Progenitor cell of endocrine pancreas (in vitro differentiated cells): ENCODE measurements around the gene PIGN. TPM values are rescaled to one million over a fixed set of nuclear protein-coding genes. Genes with fewer than 3 reads are reported as not detected.
"Not testable (repeated sequence)": the region's sequence is repeated elsewhere in the genome, so short reads cannot be mapped to it uniquely, and the experiment has no call there.

Experiments
- DNase-seq: peaks from one replicate; pipeline ENCODE4 v3.0.0; 2021; ENCODE audit warnings: low spot score; ENCODE audit not compliant: unreplicated experiment
- H3K27ac Mint-ChIP-seq: 2 replicates; pipeline ENCODE4 v1.8.0; 2021; ENCODE audit warnings: mild to moderate bottlenecking, moderate library complexity, mixed read lengths
- H3K27me3 Mint-ChIP-seq: 2 replicates; pipeline ENCODE4 v1.8.0; 2021; ENCODE audit warnings: mixed read lengths
- H3K36me3 Mint-ChIP-seq: 2 replicates; pipeline ENCODE4 v1.8.0; 2022; ENCODE audit warnings: mixed read lengths; ENCODE audit not compliant: insufficient read depth
- H3K4me1 Mint-ChIP-seq: 2 replicates; pipeline ENCODE4 v1.8.0; 2021; ENCODE audit warnings: low read depth, mixed read lengths
- H3K4me3 Mint-ChIP-seq: 2 replicates; pipeline ENCODE4 v1.8.0; 2021; ENCODE audit warnings: low read depth, mild to moderate bottlenecking, moderate library complexity, mixed read lengths
- H3K9me3 Mint-ChIP-seq: 2 replicates; pipeline ENCODE4 v1.8.0; 2021; ENCODE audit warnings: low read depth, mixed read lengths
- total RNA-seq: library from RNA; stranded (reverse); gene quantifications from 2 replicates; pipeline ENCODE4 v1.2.1, GENCODE V29; 2021
- TF ChIP-seq, protein P1 (sequence below): fragments of 200-600 bp; sonication (generic); IDR thresholded peaks from one replicate; pipeline ENCODE4 v1.5.0; 2021; ENCODE audit warnings: antibody characterized with exemption, mild to moderate bottlenecking; ENCODE audit not compliant: unreplicated experiment

The PIGN gene
- total RNA-seq, 1 donor from 2014 or later: 35.9 TPM

DNA sequence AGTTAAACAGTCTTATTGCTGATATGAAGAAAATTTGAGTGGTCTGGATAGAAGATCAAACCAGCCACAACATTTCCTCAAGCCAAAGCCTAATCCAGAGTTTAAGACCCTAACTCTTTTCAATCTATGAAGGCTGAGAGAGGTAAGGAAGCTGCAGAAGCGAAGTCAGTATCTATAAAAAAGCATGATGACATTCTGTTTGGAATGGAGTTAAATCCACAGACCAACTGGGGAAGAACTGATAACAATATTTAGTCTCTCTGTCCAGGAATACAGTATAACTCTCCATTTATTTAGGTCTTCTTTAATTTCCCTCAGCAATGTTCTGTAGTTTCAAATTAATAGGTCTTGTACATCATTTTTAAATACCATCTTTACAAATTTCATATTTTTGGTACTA lies 16.0 kb downstream of the PIGN start:
- H3K27ac Mint-ChIP-seq: no peak overlapping the region
- no peak for DNase-seq
- TF ChIP-seq, protein P1, sequence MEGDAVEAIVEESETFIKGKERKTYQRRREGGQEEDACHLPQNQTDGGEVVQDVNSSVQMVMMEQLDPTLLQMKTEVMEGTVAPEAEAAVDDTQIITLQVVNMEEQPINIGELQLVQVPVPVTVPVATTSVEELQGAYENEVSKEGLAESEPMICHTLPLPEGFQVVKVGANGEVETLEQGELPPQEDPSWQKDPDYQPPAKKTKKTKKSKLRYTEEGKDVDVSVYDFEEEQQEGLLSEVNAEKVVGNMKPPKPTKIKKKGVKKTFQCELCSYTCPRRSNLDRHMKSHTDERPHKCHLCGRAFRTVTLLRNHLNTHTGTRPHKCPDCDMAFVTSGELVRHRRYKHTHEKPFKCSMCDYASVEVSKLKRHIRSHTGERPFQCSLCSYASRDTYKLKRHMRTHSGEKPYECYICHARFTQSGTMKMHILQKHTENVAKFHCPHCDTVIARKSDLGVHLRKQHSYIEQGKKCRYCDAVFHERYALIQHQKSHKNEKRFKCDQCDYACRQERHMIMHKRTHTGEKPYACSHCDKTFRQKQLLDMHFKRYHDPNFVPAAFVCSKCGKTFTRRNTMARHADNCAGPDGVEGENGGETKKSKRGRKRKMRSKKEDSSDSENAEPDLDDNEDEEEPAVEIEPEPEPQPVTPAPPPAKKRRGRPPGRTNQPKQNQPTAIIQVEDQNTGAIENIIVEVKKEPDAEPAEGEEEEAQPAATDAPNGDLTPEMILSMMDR: no peak
- peaks cover 4% of the 10 kb centered on the region for H3K9me3 Mint-ChIP-seq
- no peaks in the 10 kb centered on the region for H3K27me3 Mint-ChIP-seq
- no peak overlapping the region for H3K4me3 Mint-ChIP-seq
- no peaks in the 10 kb centered on the region for H3K4me1 Mint-ChIP-seq
- H3K36me3 Mint-ChIP-seq: peaks cover 9% of the 10 kb centered on the region

GRCh38 chr18:62166524-62166923 lies 20.3 kb downstream of the PIGN start:
- peaks cover 20% of the 10 kb centered on the region for H3K9me3 Mint-ChIP-seq
- not testable (repeated sequence) for H3K27ac Mint-ChIP-seq, DNase-seq, H3K4me3 Mint-ChIP-seq, H3K27me3 Mint-ChIP-seq, H3K4me1 Mint-ChIP-seq
- peaks cover 15% of the 10 kb centered on the region for H3K36me3 Mint-ChIP-seq

- no peak overlapping the region for H3K27ac Mint-ChIP-seq
- peaks cover 15% of the 10 kb centered on the region for H3K36me3 Mint-ChIP-seq
- no peak overlapping the region for H3K4me3 Mint-ChIP-seq
- H3K27me3 Mint-ChIP-seq: no peaks in the 10 kb centered on the region
- TF ChIP-seq, protein P1: no peak
- no peaks in the 10 kb centered on the region for H3K4me1 Mint-ChIP-seq
- peaks cover 20% of the 10 kb centered on the region for H3K9me3 Mint-ChIP-seq
- DNase-seq: no peak
Observed at GRCh38 chr18:62165583-62165982, 21.3 kb downstream of the PIGN start.

- H3K9me3 Mint-ChIP-seq: peaks cover 20% of the 10 kb centered on the region
- no peak overlapping the region for H3K4me3 Mint-ChIP-seq
- peaks cover 15% of the 10 kb centered on the region for H3K36me3 Mint-ChIP-seq
- TF ChIP-seq, protein P1: no peak
- H3K27ac Mint-ChIP-seq: no peak overlapping the region
- no peaks in the 10 kb centered on the region for H3K27me3 Mint-ChIP-seq
- DNase-seq: no peak
- no peaks in the 10 kb centered on the region for H3K4me1 Mint-ChIP-seq
Observed at GRCh38 chr18:62164855-62165487, 21.9 kb downstream of the PIGN start.

DNA sequence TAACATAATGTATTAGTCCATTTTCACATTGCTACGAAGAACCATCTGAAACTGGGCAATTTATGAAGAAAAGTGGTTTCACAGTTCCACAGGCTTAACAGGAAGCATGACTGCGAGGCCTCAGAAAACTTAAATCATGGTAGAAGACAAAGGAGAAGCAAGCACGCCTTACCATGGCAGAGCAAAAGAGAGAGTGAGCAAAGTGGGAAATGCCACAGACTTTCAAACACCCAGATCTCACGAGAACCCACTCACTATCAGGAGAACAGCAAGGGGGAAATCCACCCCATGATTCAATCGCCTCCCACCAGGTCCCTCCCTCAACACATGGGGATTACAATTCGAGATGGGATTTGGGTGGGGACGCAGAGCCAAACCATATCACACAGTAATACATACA lies 22.5 kb downstream of the PIGN start:
- TF ChIP-seq, protein P1: no peak
- Mint-ChIP-seq H3K4me3 (no peak overlapping the region), H3K27ac (peak overlapping the region; percentile 10)

DNA sequence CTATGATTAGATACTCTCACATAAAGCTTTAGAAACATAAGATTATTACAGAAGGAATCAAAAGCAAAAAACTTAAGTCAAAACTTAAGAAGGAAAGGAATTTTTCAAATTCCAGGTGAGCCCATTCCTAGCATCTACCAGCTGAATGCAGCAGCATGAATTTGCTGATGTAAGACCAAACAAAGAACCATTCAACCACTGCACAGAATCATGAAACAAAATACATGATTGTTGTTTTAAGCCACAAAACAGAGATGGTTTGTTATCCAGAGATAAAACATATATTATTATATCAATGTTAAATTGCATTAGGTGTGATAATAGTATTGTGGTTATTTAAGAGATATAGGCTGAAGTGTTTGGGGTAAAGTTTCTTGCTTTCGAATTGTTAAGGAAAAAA lies 29.0 kb downstream of the PIGN start:
- no peak for DNase-seq
- peaks cover 12% of the 10 kb centered on the region for H3K36me3 Mint-ChIP-seq
- no peak overlapping the region for H3K27ac Mint-ChIP-seq
- TF ChIP-seq, protein P1: no peak
- H3K9me3 Mint-ChIP-seq: no peaks in the 10 kb centered on the region
- peaks cover 6% of the 10 kb centered on the region for H3K4me1 Mint-ChIP-seq
- no peak overlapping the region for H3K4me3 Mint-ChIP-seq
- H3K27me3 Mint-ChIP-seq: no peaks in the 10 kb centered on the region

More for the DNA sequence above, 22.5 kb downstream of the PIGN start:
- H3K9me3 Mint-ChIP-seq: peaks cover 20% of the 10 kb centered on the region
- no peak for DNase-seq
- peaks cover 17% of the 10 kb centered on the region for H3K36me3 Mint-ChIP-seq
- H3K27me3 Mint-ChIP-seq: no peaks in the 10 kb centered on the region
- H3K4me1 Mint-ChIP-seq: no peaks in the 10 kb centered on the region
